Stimulated activated CD4-positive, alpha-beta T cell treated with anti-CD3 and anti-CD28 coated beads, Interleukin-4, amount 100 ng/mL, for 48 hours (primary cell): Measurements from ENCODE around the gene YIPF3.
"Not testable (repeated sequence)": the region's sequence is repeated elsewhere in the genome, so short reads cannot be mapped to it uniquely, and the experiment has no call there.

ENCODE experiments used
- DNase-seq, 2 donors: peaks; one replicate each; pipeline ENCODE4 v3.0.0-alpha.2; 2020; ENCODE audit warnings: low read depth in 2 of 2

YIPF3 gene

GRCh38 chr6:43493230-43493629 is 23.5 kb downstream of the YIPF3 start:
- DNase-seq = no peak

- no peak for DNase-seq
These were observed 24.1 kb downstream of the YIPF3 start for GRCh38 chr6:43492673-43493072.

DNA sequence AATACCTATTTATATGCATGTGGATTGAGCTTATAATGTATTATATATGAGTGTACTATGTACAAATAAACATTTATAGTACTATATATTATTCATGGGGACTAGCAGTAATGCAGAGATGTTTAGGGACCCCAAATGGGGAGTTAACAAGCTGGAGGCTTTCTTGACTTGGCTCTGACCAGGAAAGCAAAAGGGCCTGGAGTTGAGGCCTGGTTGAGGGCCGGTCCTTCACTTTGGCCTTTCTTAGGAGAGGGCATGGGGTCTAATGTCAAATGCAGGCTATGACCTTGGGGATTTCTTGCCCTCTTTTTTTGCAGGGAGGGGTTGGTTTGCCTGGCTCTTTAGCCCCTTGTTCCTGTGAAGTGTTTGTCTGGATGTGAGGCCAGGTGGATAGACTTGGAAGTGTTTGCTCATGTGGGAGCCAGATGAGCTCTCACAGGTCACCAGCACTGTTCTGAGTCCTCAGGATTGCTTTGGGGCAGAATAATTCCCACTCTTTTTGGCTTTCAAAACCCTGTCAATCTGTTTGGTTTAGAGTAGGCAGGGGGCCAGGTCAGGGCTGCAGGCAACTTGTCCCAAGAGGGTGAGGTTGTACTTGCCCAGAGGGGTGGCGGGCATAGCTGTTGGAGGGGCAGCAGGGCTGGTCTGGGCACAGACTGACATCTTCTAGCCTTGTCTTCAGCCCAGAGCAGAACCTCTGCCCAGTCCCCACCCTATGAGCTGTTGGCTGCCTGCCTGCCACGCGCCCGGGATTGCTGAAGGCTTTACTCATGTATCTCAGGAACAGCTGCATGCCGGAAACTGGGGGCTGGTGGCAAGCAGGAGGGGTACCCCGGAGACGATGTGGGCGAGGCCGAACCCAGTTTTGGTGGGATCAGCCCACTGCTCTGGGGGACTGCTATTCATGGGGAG is 24.7 kb downstream of the YIPF3 start:
- no peak for DNase-seq

- no peak for DNase-seq
These were observed 26.2 kb downstream of the YIPF3 start for GRCh38 chr6:43490523-43490939.

GRCh38 chr6:43489277-43490072 is 27.3 kb downstream of the YIPF3 start:
- no peak for DNase-seq

- DNase-seq = no peak
These were observed 28.0 kb downstream of the YIPF3 start for GRCh38 chr6:43488667-43489276.

DNA sequence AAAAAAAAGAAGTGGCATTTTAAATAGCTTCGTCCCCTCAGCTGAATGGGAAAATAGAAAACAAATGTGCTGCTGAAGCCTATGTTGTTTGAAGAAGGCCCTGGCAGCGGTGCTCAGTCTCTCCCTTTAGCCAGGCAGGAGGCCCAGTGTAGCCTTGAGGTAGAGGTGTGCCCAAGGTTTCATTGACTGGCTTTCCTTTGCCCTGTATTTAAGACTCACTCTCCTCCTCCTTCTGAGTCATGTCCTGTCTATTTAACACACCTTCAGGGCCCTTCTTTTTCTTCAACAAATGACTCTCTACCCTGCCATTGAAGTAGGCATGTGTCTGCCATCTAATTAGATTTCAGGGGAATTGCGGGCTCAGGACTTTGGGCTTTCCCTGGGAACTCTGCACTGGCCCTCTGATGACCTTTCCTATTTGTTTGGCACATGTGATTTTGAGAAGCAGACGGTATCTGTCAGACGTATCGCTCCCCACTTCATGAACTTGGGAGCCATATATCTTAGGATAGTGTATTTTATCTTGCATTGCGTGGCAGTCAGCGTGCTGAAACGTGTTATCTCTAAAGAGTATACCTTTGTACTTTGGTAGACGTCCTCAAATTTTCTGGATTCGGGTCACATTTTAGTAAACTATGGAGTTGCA is 35.0 kb downstream of the YIPF3 start:
- DNase-seq = no peak

- DNase-seq = no peak
These were observed 35.7 kb downstream of the YIPF3 start for GRCh38 chr6:43481075-43481474.

DNA sequence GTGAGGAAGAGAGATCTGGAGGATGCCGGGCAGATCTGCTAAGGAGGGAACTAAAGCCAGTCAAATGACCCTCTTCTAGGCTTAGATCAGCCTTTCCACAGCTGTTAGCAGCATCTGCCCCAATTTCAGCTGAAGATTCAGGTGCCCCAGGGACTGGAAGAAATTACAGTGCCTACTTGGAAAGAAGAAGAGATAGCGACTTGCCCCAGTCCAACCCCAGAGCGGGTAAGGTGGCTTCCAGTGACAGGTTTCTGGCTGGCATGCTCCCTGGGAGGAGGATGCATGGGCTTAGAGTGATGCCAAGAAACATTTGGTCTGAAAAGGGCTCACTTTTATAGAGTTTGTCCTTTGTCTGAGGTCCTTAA is 38.7 kb downstream of the YIPF3 start:
- DNase-seq = no peak

DNA sequence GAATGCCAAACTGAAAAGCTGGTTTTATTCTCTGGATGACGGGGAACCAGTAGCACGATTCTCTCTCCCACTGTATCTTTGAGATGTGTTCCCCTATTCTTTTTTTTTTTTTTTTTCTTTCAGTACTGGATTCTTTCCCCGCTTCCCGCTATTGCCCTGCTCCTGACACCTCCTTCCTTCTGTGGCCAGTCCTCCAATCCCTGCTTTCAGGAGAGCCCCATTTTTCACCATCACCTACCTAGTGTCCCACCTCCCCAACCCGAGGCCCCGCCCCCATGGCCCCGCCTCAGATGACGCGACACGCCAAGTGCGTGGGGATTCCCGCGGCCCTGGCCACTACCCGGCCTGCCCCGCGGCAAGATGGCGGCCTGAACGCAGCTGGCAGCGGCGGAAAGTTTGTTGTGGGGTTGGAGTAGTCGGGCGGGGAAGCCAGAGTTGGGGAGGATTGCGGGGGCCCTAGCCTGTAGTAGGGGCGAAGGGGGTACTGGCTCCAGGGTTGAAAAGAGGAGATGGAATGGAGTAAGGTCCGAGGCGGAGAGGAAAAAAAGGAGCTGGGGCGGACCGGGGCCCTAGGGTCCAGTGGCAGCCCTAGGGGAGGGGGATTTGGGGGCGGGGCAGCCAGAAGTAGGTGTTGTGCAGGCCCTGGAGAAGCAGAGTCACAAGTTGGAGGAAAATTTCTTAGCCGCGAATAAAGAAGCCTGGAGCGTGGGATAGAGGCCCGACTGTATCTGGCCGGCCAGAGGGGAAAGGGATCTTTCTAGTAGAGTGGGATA is 39.3 kb downstream of the YIPF3 start, which contains the start of gene TJAP1:
TJAP1 (plus strand) TSS at position 336 of the 773 bp plus-strand sequence. CDS start 21,432 bp downstream, outside the sequence.
- DNase-seq = peak; percentile 98 to 99

DNA sequence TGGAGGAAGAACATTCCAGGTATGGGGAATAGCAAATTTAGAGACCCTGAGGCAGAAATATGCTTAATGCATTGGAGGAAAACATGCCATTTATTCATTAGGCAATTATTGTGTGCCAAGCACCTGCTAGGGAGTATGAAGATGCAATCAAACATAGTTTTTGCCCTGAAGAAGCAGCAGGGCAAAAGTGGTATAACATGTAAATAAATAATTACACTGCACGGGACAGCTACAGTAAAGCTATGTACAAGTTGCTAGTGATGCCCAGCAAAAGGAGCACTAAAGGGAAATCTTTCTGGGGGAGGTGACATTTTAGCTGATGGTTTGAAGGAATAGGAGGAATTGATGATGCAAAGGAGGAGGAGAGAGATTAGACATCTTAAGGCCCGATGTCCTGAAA is 40.0 kb downstream of the YIPF3 start:
- no peak for DNase-seq

DNA sequence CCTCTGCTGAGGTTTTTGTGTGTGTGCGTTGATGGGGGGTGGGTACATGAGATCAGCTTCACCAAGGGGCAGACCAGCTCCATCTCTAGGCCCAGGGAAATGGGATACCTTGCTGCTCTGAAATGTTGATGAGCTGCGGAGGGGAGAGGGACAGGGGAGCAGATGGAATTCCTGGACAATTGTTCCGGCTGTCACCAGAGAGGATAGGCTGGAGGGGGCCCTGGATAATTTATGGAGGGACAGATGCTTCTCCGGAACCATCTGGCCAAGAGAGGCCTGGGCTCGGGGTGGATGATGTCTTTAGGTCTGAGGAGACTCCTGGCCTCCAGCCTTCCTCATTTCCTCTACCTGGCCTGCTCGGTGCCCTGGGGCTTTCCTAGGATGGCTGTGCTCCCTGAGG is 41.2 kb downstream of the YIPF3 start:
- DNase-seq = no peak

GRCh38 chr6:43472515-43472914 is 44.2 kb downstream of the YIPF3 start:
- no peak for DNase-seq

GRCh38 chr6:43471399-43471798 is 45.3 kb downstream of the YIPF3 start:
- no peak for DNase-seq

GRCh38 chr6:43469947-43470346 is 46.8 kb downstream of the YIPF3 start:
- no peak for DNase-seq

GRCh38 chr6:43468748-43469681 is 47.7 kb downstream of the YIPF3 start:
- DNase-seq = no peak

DNA sequence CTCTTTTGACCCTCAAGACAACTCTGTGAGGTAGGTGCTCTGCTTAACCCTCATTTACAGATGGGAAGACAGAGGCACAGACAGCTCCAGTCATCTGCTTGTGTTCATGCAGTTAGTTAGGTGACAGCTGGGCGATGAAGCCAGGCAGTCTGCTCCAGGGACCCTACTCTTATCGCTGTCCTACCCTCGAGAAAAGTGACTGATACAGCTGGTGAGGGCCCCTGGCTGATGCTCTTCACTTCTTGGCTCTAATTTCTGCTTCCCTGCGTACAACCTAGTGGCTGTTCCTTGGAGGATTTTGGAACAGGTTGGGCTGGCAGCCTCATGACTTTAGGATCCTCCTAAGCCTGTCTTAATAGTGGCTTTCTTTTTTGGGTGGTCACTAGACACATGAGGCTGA is 48.5 kb downstream of the YIPF3 start:
- no peak for DNase-seq

DNA sequence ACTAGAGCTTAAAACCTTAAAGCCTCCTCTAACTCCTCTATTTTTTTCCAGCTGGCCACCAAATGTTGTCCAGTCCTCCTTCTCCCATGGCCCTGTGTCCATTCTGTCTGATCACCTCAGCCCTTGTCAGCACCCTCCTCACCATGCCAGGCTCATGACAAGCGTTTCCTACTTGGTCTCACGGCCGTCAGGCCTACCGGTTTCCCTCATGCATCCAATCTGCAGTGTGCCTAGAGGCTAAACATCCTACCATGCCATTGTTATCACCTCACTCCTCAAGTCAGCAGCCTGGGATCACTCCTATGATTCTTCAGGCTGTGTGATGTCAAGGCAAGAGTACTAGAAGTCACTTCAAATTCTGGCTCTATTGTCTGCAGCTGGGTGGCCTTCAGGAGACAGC is 49.0 kb downstream of the YIPF3 start:
- DNase-seq = no peak

- DNase-seq = not testable (repeated sequence)
These were observed 49.5 kb downstream of the YIPF3 start for GRCh38 chr6:43467265-43467664.

GRCh38 chr6:43465948-43466347 is 50.8 kb downstream of the YIPF3 start:
- no peak for DNase-seq
